Measurements from ENCODE around the gene NOS1AP. TPM values are rescaled to one million over a fixed set of nuclear protein-coding genes. Genes with fewer than 3 reads are reported as not detected.

NOS1AP gene
- total RNA-seq, 1 experiment from 2014 or later, result 2.6 TPM

DNA sequence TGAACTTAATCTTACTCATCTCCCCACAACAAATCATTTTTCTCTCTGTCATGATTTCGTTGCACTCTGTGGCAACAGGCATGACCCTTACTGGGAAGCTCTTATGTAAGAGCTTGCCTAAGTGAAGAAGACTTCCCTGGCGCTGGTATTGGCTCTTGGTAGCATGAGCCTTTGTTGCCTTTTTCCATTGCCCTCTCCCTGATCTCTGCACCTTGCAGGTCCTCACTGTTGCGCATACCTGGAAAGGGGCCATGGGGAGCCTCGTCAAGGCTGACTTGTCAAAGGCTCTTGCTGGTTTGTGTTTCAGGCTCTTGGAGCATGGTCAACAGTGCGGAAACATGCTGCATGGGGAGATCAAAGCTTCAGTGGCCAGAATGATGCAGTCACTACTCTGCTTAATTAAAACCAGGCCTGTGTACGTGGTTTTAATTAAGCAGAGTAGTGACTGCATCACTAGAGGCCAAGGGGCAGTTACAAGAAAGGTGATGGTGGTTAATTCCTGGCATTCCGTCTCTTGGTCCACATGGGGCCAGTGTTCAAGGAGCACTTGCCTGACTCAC is 165.8 kb downstream of the NOS1AP start:
- CTCF ChIA-PET, result interaction anchor here (0.6 kb wide), 1 partner anchor 41 kb away, joined by 5 read pairs; no protein-coding TSS in a partner anchor
- H3K36me3 ChIP-seq (ENCODE audit: low read depth, low read length), result no peaks in the 10 kb centered on the region
- no TSS peak for BruUV-seq (replicated peaks)
- H2AFZ ChIP-seq (ENCODE audit: low read length), result no peak overlapping the region
- no peaks in the 10 kb centered on the region for H3K9me2 ChIP-seq (replicated peaks; ENCODE audit: low read length)
- no peaks in the 10 kb centered on the region for H4K20me1 ChIP-seq (ENCODE audit: low read length)
- H3K4me1 ChIP-seq (ENCODE audit: insufficient read depth, low read length), result no peaks in the 10 kb centered on the region
- DNase-seq (no peak), ATAC-seq (no peak)
- no peak overlapping the region for H3K27ac ChIP-seq (ENCODE audit: low read length)
- H3K9me3 ChIP-seq (ENCODE audit: low read length), result no peaks in the 10 kb centered on the region
- POLR2A ChIA-PET (ENCODE audit: unreplicated experiment), result no interaction called here
- H3K27me3 ChIP-seq (ENCODE audit: low read length), result no peaks in the 10 kb centered on the region
- no peak overlapping the region for H3K4me3 ChIP-seq (ENCODE audit: low read length)
- no peaks in the 10 kb centered on the region for H3F3A ChIP-seq (ENCODE audit: low read length, unreplicated experiment)
- no peaks in the 10 kb centered on the region for H3K79me2 ChIP-seq (ENCODE audit: low read length)
- H3K9ac ChIP-seq (ENCODE audit: low read length), result no peak overlapping the region
- H3K4me2 ChIP-seq (ENCODE audit: low read length), result no peak overlapping the region
- intact Hi-C loops (cut with micrococcal nuclease), result no loop called here
- TF ChIP-seq, protein P1, sequence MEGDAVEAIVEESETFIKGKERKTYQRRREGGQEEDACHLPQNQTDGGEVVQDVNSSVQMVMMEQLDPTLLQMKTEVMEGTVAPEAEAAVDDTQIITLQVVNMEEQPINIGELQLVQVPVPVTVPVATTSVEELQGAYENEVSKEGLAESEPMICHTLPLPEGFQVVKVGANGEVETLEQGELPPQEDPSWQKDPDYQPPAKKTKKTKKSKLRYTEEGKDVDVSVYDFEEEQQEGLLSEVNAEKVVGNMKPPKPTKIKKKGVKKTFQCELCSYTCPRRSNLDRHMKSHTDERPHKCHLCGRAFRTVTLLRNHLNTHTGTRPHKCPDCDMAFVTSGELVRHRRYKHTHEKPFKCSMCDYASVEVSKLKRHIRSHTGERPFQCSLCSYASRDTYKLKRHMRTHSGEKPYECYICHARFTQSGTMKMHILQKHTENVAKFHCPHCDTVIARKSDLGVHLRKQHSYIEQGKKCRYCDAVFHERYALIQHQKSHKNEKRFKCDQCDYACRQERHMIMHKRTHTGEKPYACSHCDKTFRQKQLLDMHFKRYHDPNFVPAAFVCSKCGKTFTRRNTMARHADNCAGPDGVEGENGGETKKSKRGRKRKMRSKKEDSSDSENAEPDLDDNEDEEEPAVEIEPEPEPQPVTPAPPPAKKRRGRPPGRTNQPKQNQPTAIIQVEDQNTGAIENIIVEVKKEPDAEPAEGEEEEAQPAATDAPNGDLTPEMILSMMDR (conservative IDR thresholded peaks at IDR 0.05; ENCODE audit: low read depth, low read length), result no peak
- TF ChIP-seq EZH2 (IDR thresholded peaks at IDR 0.05; ENCODE audit: low read length, unreplicated experiment) (no peak), EZH2phosphoT487 (IDR thresholded peaks at IDR 0.05; ENCODE audit: borderline replicate concordance, low read length) (no peak)

DNA sequence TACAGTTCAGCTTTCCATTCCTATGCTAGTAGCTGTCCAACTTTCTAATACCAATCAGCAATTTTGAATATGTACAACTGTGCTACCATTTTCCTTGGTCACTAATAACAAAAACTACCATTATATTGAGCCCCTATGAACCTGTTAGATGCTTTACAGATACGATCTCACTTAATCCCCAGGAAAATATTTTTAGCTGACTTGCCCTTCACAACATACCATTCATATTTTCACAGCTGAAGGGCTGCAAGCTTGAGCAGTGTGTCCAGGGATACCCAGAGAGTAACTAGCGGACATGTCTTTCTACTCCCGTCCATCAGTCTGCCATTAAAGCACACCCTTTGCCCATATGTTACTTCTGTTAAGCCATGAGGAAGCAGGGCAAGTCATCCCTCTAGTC is 166.7 kb downstream of the NOS1AP start:
- no peaks in the 10 kb centered on the region for H3K9me3 ChIP-seq (ENCODE audit: low read length)
- H3K4me1 ChIP-seq (ENCODE audit: insufficient read depth, low read length), result no peaks in the 10 kb centered on the region
- BruUV-seq (replicated peaks), result no TSS peak
- H3F3A ChIP-seq (ENCODE audit: low read length, unreplicated experiment), result no peaks in the 10 kb centered on the region
- no peaks in the 10 kb centered on the region for H3K79me2 ChIP-seq (ENCODE audit: low read length)
- H3K4me2 ChIP-seq (ENCODE audit: low read length), result no peak overlapping the region
- H3K9ac ChIP-seq (ENCODE audit: low read length), result no peak overlapping the region
- no peak for DNase-seq
- intact Hi-C loops (cut with micrococcal nuclease), result no loop called here
- no peaks in the 10 kb centered on the region for H4K20me1 ChIP-seq (ENCODE audit: low read length)
- no peak overlapping the region for H2AFZ ChIP-seq (ENCODE audit: low read length)
- POLR2A ChIA-PET (ENCODE audit: unreplicated experiment), result no interaction called here
- H3K27me3 ChIP-seq (ENCODE audit: low read length), result no peaks in the 10 kb centered on the region
- H3K9me2 ChIP-seq (replicated peaks; ENCODE audit: low read length), result no peaks in the 10 kb centered on the region
- CTCF ChIA-PET, result interaction anchor here (0.5 kb wide), 1 partner anchor 480 kb away, joined by 3 read pairs; no protein-coding TSS in a partner anchor
- no peaks in the 10 kb centered on the region for H3K36me3 ChIP-seq (ENCODE audit: low read depth, low read length)
- H3K27ac ChIP-seq (ENCODE audit: low read length), result no peak overlapping the region
- no peak for TF ChIP-seq EZH2 (IDR thresholded peaks at IDR 0.05; ENCODE audit: low read length, unreplicated experiment)
- TF ChIP-seq, protein P1 (conservative IDR thresholded peaks at IDR 0.05; ENCODE audit: low read depth, low read length), result no peak
- no peak for TF ChIP-seq EZH2phosphoT487 (IDR thresholded peaks at IDR 0.05; ENCODE audit: borderline replicate concordance, low read length)
- no peak for ATAC-seq
- no peak overlapping the region for H3K4me3 ChIP-seq (ENCODE audit: low read length)

DNA sequence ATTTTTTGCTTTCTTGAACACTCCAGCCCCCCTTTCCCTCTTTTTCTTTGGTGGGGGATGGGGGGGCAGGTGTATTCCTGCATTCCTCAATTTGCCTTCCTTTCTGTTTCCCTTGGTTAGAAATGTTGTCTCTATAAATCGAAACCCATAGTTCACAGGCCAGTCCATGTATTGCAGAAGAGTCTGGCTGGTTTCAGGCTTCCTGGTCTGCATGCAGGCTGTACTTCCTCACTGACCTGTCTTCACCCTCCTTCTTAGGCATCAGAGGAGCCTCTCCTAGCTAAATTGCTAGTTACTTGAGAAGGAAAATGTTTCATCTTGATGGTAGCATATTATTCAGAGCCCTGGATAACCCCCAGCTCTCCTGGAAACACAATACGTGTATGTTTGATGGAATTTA is 167.1 kb downstream of the NOS1AP start:
- no peak overlapping the region for H3K4me3 ChIP-seq (ENCODE audit: low read length)
- POLR2A ChIA-PET (ENCODE audit: unreplicated experiment), result no interaction called here
- ATAC-seq (no peak), DNase-seq (no peak)
- no peaks in the 10 kb centered on the region for H4K20me1 ChIP-seq (ENCODE audit: low read length)
- H3K4me2 ChIP-seq (ENCODE audit: low read length), result no peak overlapping the region
- H3K27ac ChIP-seq (ENCODE audit: low read length), result no peak overlapping the region
- H3K27me3 ChIP-seq (ENCODE audit: low read length), result no peaks in the 10 kb centered on the region
- no peaks in the 10 kb centered on the region for H3K9me2 ChIP-seq (replicated peaks; ENCODE audit: low read length)
- BruUV-seq (replicated peaks), result no TSS peak
- H3K36me3 ChIP-seq (ENCODE audit: low read depth, low read length), result no peaks in the 10 kb centered on the region
- intact Hi-C loops (cut with micrococcal nuclease), result no loop called here
- H3K9me3 ChIP-seq (ENCODE audit: low read length), result no peaks in the 10 kb centered on the region
- no peak overlapping the region for H3K9ac ChIP-seq (ENCODE audit: low read length)
- CTCF ChIA-PET, result interaction anchor here (0.5 kb wide), 1 partner anchor 480 kb away, joined by 3 read pairs; no protein-coding TSS in a partner anchor
- H3F3A ChIP-seq (ENCODE audit: low read length, unreplicated experiment), result no peaks in the 10 kb centered on the region
- TF ChIP-seq EZH2 (IDR thresholded peaks at IDR 0.05; ENCODE audit: low read length, unreplicated experiment) (no peak), EZH2phosphoT487 (IDR thresholded peaks at IDR 0.05; ENCODE audit: borderline replicate concordance, low read length) (no peak)
- TF ChIP-seq, protein P1 (conservative IDR thresholded peaks at IDR 0.05; ENCODE audit: low read depth, low read length), result no peak
- no peak overlapping the region for H2AFZ ChIP-seq (ENCODE audit: low read length)
- H3K79me2 ChIP-seq (ENCODE audit: low read length), result no peaks in the 10 kb centered on the region
- no peaks in the 10 kb centered on the region for H3K4me1 ChIP-seq (ENCODE audit: insufficient read depth, low read length)
